Omental fat pad (tissue), 4 donors: Measurements from ENCODE around the gene PDAP1. TPM values are rescaled to one million over a fixed set of nuclear protein-coding genes. Genes with fewer than 3 reads are reported as not detected.
"Not testable (repeated sequence)": the region's sequence is repeated elsewhere in the genome, so short reads cannot be mapped to it uniquely, and the experiment has no call there.

Experiments
- ATAC-seq: fragments of 150-250 bp; one replicate; pipeline ENCODE4 v1.9.1; 2016; ENCODE audit warnings: mild to moderate bottlenecking, moderate library complexity; ENCODE audit not compliant: low FRiP score
- DNase-seq: peaks from one replicate; pipeline ENCODE4 v3.0.0-alpha.2; 2019; ENCODE audit warnings: low spot score
- total RNA-seq, 4 donors: library from RNA; depleted of rRNA; stranded (reverse); fragments of >200 nt; gene quantifications; one replicate each; pipeline ENCODE4 v1.1.0, GENCODE V29; 2016
- TF ChIP-seq, protein P1 (sequence below), 3 donors: fragments of 450-650 bp; IDR thresholded peaks; one replicate each; pipeline ENCODE4 v1.5.1; 2016 to 2017; ENCODE audit warnings: antibody characterized with exemption in 3 of 3, mild to moderate bottlenecking in 3 of 3, moderate library complexity in 2 of 3

Gene PDAP1
- total RNA-seq, 4 donors from 2014 or later, result 41.9 to 70.2 (median 54.7) TPM

DNA sequence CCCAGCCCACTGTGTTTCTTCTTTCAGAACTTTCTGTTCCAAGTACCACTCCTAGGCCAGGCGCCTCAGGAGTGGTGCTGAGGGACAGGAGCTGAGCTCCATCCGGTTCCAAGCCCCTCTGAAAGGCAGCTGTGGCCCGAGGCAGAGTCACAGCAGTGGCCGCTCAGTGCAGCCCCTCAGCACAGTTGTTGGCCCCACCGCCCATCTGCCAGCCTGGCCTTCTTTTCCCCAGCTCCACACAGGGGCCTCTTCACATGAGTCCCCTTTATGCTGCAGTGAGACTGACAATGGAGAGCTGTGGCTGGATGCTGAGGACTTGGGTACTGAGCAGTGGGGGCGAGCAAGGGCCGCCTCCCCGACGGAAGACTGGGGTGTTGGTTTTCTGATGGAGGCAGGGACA lies 9.9 kb upstream of the PDAP1 start:
- no peak for ATAC-seq
- TF ChIP-seq, protein P1, sequence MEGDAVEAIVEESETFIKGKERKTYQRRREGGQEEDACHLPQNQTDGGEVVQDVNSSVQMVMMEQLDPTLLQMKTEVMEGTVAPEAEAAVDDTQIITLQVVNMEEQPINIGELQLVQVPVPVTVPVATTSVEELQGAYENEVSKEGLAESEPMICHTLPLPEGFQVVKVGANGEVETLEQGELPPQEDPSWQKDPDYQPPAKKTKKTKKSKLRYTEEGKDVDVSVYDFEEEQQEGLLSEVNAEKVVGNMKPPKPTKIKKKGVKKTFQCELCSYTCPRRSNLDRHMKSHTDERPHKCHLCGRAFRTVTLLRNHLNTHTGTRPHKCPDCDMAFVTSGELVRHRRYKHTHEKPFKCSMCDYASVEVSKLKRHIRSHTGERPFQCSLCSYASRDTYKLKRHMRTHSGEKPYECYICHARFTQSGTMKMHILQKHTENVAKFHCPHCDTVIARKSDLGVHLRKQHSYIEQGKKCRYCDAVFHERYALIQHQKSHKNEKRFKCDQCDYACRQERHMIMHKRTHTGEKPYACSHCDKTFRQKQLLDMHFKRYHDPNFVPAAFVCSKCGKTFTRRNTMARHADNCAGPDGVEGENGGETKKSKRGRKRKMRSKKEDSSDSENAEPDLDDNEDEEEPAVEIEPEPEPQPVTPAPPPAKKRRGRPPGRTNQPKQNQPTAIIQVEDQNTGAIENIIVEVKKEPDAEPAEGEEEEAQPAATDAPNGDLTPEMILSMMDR (IDR thresholded peaks at IDR 0.05), result no peak

DNA sequence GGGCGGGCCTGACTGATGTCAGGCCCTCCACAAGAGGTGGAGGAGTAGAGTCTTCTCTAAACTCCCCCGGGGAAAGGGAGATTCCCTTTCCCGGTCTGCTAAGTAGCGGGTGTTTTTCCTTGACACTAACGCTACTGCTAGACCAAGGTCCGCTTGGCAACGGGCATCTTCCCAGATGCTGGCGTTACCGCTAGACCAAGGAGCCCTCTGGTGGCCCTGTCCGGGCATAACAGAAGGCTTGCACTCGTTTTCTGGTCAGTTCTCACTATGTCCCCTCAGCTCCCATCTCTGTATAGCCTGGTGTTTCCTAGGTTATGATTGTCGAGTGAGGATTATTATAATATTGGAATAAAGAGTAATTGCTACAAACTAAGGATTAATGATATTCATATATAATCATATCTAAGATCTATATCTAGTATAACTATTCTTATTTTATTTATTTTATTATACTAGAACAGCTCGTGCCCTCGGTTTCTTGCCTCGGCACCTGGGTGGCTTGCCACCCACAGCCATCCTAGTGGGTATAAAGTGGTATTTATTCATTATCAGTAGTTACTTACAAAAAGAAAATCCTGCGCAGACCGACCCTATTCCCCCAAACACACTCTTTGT lies 7.2 kb upstream of the PDAP1 start:
- not testable (repeated sequence) for ATAC-seq
- peak; percentile 40 for DNase-seq

More for the DNA sequence above, 9.9 kb upstream of the PDAP1 start:
- DNase-seq, result no peak

DNA sequence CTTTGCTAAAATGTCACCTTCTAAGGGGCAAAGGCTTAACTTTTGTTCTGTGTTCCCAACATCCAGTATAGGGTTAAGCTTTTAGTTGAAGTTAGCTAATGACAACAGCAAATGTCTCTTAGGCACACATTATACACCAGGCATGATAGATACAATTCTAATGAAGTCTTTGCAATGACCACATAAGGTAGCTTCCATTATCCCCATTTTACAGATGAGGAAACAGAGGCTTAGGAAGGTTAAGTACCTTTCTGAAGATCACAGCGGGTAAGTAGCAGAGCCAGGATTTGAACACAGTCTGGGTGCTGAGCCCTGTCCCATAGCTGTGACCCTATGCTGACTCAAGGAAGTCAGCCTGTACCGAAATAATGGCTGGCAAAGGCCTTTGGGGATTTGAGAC lies 2.2 kb upstream of the PDAP1 start:
- ATAC-seq, result no peak
- no peak for DNase-seq
- TF ChIP-seq, protein P1 (IDR thresholded peaks at IDR 0.05), result no peak

DNA sequence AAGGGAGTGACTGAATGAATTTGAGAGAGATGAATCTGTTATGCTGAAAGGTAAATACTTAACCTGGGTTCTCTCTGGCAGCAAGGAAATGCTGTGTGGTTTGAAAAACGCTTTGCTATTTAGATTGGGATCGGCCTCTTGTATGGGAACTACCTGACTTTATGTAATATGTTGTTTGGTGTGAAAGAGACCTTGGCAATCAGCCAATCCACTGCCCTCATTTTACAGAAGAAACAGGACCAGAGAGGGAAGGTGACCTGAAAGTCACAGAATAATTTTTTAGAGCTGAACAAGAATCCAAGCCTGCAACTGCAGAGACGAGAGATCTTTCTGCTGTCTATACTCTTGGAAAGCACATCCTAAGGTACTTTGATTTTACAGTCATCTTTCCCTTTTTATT lies 1.4 kb upstream of the PDAP1 start:
- TF ChIP-seq, protein P1 (IDR thresholded peaks at IDR 0.05), result no peak
- ATAC-seq (no peak), DNase-seq (no peak)

DNA sequence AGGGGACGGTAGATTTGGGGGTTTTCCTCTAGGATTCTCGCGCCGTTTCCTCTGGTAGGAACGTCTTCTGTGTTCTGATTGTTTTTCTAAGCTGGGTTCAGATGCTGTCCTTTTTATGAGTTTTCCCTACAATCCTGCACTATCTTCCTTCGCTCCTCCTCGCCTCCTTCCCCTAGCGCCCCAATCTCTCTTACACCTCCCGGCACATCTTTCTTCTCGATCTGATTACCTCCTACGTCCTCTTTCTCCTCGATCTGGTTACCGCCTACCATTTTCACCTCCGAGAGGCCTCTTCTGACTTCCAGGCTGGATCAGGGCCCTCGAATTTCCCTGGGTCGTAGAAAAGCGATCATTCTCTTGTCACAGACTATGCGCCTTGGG lies 785 bp upstream of the PDAP1 start:
- TF ChIP-seq, protein P1 (IDR thresholded peaks at IDR 0.05), result no peak
- ATAC-seq, result no peak

DNA sequence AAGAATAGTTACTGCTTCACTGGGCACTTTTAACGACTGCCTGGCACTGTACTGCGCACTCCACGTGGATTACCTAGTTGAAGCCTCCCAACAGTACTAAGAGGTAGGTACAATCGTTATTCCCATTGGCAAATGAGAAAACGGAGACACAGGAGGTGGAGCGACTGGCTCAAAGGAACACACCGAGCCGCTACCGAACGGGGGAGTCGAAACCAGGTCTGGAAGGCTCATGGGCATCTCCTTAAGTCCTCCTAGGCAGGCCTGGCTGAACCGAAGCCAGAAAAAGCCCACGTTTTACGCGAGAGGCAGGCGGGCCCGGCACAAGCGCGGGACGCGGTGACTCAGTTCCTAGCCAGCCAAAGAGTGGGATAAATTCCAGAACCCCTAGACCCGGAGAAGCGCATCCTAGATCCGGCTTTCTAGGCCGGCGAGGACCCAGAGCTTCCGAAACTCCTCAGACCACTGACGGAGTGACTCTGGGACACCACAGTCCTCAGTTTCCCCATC lies 472 bp downstream of the PDAP1 start:
- TF ChIP-seq, protein P1 (IDR thresholded peaks at IDR 0.05), result no peak
- peak; percentile 71 for DNase-seq
- peak; percentile 84 for ATAC-seq

More for the DNA sequence above, 785 bp upstream of the PDAP1 start:
- no peak for DNase-seq

DNA sequence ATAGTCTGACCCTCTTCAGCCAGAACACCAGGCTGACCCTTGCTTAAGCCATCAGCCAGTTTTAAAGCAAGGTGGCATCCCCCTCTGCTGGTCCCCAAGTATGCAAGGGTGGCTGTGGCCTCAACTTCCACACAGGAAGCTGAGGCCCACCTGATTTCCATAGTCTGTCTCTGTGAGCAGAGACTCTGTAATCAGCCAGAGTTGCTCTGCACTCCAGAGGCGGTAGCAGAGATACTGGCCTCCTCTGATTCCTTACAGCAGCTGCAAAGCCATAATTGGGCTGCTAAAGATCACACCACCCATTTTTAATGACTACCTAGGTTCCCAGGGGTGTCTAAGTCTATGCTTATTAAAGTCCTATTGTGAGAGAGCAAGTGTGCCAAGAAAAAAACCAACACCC lies 1.8 kb downstream of the PDAP1 start:
- TF ChIP-seq, protein P1 (IDR thresholded peaks at IDR 0.05), result no peak
- no peak for DNase-seq
- ATAC-seq, result no peak
